ENCODE results near the gene FGF1.

DNA sequence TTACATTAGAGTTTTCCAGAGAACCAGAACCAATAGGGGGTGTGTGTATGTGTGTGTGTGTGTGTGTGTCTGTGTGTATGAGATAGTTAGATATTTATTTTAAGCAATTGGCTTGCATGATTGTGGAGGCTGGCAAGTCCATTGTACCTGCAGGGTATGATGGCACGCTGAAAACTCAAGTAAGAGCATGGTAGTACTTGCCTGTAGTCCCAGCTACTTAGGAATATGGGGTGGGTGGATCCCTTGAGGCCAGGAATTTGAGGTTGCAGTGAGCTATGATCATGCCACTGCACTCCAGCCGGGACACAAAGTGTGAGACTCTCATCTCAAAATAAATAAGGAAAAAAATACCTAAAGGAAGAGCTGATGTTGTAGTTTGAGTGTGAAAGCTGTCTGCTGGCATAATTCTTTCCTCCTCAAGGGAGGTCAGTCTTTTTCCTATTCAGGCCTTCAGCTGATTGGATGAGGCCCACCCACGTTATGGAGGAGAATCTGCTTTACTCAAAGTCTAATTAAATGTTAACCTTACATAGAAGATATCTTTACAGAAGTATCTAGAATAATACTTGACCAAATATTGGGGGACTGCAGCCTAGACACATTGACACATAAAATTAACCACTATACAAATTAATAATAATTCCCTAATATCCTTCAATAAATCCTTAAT, 107.6 kb downstream of the FGF1 start:
- TF ChIP-seq, protein P1, sequence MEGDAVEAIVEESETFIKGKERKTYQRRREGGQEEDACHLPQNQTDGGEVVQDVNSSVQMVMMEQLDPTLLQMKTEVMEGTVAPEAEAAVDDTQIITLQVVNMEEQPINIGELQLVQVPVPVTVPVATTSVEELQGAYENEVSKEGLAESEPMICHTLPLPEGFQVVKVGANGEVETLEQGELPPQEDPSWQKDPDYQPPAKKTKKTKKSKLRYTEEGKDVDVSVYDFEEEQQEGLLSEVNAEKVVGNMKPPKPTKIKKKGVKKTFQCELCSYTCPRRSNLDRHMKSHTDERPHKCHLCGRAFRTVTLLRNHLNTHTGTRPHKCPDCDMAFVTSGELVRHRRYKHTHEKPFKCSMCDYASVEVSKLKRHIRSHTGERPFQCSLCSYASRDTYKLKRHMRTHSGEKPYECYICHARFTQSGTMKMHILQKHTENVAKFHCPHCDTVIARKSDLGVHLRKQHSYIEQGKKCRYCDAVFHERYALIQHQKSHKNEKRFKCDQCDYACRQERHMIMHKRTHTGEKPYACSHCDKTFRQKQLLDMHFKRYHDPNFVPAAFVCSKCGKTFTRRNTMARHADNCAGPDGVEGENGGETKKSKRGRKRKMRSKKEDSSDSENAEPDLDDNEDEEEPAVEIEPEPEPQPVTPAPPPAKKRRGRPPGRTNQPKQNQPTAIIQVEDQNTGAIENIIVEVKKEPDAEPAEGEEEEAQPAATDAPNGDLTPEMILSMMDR (IDR thresholded peaks at IDR 0.05), result no peak
- TF ChIP-seq EZH2 (IDR thresholded peaks at IDR 0.05) (no peak), EZH2phosphoT487 (IDR thresholded peaks at IDR 0.05) (no peak)
